Measurements from ENCODE around the gene THAP5.

DNA sequence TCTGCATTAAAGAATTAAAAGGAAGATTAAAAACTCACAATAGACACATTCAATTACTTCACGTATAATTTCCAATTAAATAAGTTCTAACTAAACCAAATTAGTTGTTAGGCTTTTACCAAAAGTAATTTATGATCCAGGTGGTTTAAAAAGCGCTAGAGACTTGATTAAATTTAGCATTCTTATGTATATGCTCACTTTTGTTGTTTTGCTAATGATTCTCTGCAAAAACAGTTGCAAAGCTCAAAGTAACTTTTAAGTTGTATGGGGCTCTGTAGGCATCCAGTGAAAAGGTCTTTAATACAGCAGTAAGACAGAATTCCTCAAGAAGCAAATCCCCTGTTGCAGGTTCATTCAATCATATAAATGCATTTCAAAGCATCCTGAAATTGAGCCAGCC is 28.0 kb downstream of the THAP5 start:
- TF ChIP-seq, protein P1, sequence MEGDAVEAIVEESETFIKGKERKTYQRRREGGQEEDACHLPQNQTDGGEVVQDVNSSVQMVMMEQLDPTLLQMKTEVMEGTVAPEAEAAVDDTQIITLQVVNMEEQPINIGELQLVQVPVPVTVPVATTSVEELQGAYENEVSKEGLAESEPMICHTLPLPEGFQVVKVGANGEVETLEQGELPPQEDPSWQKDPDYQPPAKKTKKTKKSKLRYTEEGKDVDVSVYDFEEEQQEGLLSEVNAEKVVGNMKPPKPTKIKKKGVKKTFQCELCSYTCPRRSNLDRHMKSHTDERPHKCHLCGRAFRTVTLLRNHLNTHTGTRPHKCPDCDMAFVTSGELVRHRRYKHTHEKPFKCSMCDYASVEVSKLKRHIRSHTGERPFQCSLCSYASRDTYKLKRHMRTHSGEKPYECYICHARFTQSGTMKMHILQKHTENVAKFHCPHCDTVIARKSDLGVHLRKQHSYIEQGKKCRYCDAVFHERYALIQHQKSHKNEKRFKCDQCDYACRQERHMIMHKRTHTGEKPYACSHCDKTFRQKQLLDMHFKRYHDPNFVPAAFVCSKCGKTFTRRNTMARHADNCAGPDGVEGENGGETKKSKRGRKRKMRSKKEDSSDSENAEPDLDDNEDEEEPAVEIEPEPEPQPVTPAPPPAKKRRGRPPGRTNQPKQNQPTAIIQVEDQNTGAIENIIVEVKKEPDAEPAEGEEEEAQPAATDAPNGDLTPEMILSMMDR (conservative IDR thresholded peaks at IDR 0.05) = no peak
- TF ChIP-seq EZH2 (IDR thresholded peaks at IDR 0.05; ENCODE audit: low read depth) = no peak
